Subcutaneous adipose tissue (tissue), 4 donors: Measurements from ENCODE around the gene ATM. TPM values are rescaled to one million over a fixed set of nuclear protein-coding genes. Genes with fewer than 3 reads are reported as not detected.

Experiments used
- total RNA-seq, 4 donors: library from RNA; depleted of rRNA; stranded (reverse); fragments of >200 nt; gene quantifications; one replicate each; pipeline ENCODE4 v1.1.0, GENCODE V29; 2016
- TF ChIP-seq, protein P1 (sequence below): fragments of 450-650 bp; IDR thresholded peaks from one replicate; pipeline ENCODE4 v1.5.1; 2016; ENCODE audit warnings: low read depth, mild to moderate bottlenecking, control low read depth, antibody characterized with exemption, moderate library complexity

The ATM gene
- total RNA-seq, 4 donors from 2014 or later = 72.9 to 109 (median 102) TPM

- TF ChIP-seq, protein P1, sequence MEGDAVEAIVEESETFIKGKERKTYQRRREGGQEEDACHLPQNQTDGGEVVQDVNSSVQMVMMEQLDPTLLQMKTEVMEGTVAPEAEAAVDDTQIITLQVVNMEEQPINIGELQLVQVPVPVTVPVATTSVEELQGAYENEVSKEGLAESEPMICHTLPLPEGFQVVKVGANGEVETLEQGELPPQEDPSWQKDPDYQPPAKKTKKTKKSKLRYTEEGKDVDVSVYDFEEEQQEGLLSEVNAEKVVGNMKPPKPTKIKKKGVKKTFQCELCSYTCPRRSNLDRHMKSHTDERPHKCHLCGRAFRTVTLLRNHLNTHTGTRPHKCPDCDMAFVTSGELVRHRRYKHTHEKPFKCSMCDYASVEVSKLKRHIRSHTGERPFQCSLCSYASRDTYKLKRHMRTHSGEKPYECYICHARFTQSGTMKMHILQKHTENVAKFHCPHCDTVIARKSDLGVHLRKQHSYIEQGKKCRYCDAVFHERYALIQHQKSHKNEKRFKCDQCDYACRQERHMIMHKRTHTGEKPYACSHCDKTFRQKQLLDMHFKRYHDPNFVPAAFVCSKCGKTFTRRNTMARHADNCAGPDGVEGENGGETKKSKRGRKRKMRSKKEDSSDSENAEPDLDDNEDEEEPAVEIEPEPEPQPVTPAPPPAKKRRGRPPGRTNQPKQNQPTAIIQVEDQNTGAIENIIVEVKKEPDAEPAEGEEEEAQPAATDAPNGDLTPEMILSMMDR = no peak
These were observed 165.7 kb downstream of the ATM start for GRCh38 chr11:108388576-108388975.

DNA sequence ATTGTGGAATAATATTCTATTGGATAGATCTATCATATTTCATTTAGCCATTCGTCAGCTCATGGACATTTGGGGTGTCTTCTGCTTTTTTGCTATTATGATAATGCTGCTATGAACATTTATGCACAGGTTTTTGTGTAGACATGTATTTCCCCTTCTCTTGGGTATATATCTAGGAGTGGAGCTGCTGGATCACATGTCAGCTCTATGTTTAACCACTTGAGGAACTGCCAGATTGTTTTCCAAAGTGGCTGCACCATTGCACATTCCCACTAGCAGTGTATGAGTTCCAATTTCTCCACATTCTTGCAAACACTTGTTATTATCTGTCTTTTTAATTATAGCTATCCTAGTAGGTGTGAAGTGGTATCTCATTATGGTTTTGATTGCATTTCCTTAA is 169.5 kb downstream of the ATM start:
- TF ChIP-seq, protein P1 = no peak

DNA sequence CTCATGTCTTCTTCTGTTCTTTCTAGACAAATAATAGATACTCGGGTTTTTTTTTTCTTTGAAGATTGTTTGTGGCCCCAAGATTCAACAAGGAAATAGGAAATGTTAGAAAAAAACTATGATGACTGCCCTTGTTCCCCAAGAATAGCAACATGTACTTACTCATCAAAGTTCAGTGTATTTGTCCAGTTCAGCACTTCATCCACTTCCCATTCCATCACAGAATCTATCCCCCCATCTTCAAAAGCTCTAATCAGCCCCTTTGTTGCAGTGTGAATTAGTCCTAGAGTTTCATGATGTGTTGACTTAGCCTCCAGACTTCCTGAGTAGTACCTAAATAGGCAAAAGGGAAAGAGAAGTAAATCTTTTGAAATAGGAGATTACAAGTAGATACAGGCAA is 170.2 kb downstream of the ATM start:
- TF ChIP-seq, protein P1 = no peak

GRCh38 chr11:108394744-108395284 is 171.9 kb downstream of the ATM start:
- TF ChIP-seq, protein P1 = no peak

GRCh38 chr11:108398439-108398838 is 175.6 kb downstream of the ATM start:
- TF ChIP-seq, protein P1 = no peak

- TF ChIP-seq, protein P1 = no peak
These were observed 179.4 kb downstream of the ATM start for GRCh38 chr11:108402241-108402640.

- TF ChIP-seq, protein P1 = no peak
These were observed 180.2 kb downstream of the ATM start for GRCh38 chr11:108403052-108403451.

DNA sequence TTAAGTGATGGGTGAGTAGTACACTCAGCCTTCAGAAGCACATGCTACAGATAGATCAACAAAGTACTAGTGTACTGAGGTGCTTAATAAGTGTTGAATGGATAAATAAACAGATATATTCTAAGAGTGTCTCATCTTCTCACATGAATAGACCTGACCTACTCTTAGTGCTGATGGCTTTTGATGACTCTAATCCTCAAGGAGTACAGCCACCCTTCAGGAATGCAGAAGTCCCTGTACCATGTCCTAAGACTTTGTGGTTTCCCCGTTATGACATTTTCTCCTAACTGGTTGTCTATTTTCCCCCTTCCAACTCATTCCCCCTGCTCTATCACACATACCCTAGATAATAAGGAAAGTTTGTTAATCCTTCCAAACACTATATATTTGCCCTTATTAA is 182.8 kb downstream of the ATM start:
- TF ChIP-seq, protein P1 = no peak
